ENCODE results near the gene CD69.

CD69 gene

DNA sequence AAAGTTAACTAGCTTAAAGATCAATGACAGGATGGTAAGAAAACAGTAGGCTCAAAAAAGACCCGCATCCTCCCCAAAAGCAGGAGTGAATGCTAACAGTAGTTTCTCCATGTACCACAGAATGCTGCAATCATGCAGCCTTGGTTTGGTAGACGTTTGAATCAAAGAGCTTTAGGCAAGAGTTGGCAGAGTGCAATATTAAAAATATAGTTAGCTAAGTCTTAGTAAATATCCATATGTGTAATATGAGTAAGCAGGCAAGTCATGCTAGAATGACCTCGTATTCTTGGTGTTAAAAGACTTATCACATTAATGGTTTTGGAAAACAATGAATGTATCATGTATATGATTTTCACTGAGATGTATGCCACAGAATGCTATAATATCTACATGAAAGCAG lies 47.8 kb upstream of the CD69 start:
- TF ChIP-seq EZH2 (optimal IDR thresholded peaks at IDR 0.05; ENCODE audit: low read depth, low read length) = no peak
- TF ChIP-seq, protein P1, sequence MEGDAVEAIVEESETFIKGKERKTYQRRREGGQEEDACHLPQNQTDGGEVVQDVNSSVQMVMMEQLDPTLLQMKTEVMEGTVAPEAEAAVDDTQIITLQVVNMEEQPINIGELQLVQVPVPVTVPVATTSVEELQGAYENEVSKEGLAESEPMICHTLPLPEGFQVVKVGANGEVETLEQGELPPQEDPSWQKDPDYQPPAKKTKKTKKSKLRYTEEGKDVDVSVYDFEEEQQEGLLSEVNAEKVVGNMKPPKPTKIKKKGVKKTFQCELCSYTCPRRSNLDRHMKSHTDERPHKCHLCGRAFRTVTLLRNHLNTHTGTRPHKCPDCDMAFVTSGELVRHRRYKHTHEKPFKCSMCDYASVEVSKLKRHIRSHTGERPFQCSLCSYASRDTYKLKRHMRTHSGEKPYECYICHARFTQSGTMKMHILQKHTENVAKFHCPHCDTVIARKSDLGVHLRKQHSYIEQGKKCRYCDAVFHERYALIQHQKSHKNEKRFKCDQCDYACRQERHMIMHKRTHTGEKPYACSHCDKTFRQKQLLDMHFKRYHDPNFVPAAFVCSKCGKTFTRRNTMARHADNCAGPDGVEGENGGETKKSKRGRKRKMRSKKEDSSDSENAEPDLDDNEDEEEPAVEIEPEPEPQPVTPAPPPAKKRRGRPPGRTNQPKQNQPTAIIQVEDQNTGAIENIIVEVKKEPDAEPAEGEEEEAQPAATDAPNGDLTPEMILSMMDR (IDR thresholded peaks at IDR 0.05; ENCODE audit: low read length) = no peak
- no peak for TF ChIP-seq EZH2phosphoT487 (IDR thresholded peaks at IDR 0.05; ENCODE audit: low read length)
- H3F3A ChIP-seq (ENCODE audit: insufficient read depth, low read length) = no peaks in the 10 kb centered on the region
- no peaks in the 10 kb centered on the region for H4K20me1 ChIP-seq (ENCODE audit: insufficient read depth, low read length)
- H3K9me2 ChIP-seq (replicated peaks; ENCODE audit: insufficient read depth, low read length) = no peaks in the 10 kb centered on the region
- no peak overlapping the region for H3K27ac ChIP-seq (ENCODE audit: low read length)
- no peak overlapping the region for H3K9ac ChIP-seq (ENCODE audit: low read length)
- H3K36me3 ChIP-seq (replicated peaks; ENCODE audit: insufficient read depth, low read length) = no peaks in the 10 kb centered on the region
- H2AFZ ChIP-seq (ENCODE audit: low read length) = no peak overlapping the region
- no peaks in the 10 kb centered on the region for H3K4me1 ChIP-seq (ENCODE audit: low read length)
- H3K4me3 ChIP-seq (ENCODE audit: low read length) = no peak overlapping the region
- H3K4me2 ChIP-seq (ENCODE audit: low read depth, low read length) = no peak overlapping the region
- no peak for DNase-seq
- H3K9me3 ChIP-seq (replicated peaks; ENCODE audit: insufficient read depth, low read length) = no peaks in the 10 kb centered on the region
- H3K79me2 ChIP-seq (ENCODE audit: low read length) = no peaks in the 10 kb centered on the region
- no peaks in the 10 kb centered on the region for H3K27me3 ChIP-seq (replicated peaks; ENCODE audit: insufficient read depth, low read length)

DNA sequence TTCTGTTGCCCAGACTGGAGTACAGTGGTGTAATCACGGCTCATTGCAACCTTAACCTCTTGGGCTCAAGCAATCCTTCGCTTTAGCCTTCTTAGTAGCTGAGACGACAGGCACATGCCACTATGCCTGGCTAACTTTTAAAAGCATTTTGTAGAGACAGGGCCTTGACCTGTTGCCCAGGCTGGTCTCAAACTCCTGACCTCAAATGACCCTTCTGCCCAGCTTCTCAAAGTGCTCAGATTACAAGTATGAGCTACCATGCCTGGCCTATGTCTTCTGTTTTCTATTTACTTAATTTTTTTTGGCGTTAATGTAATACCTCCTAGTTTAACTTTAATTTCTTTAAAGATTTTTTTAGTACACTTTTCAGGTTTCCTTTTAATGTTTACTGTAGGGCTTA lies 46.0 kb upstream of the CD69 start:
- no peaks in the 10 kb centered on the region for H3F3A ChIP-seq (ENCODE audit: insufficient read depth, low read length)
- no peaks in the 10 kb centered on the region for H3K79me2 ChIP-seq (ENCODE audit: low read length)
- H3K27ac ChIP-seq (ENCODE audit: low read length) = no peak overlapping the region
- H4K20me1 ChIP-seq (ENCODE audit: insufficient read depth, low read length) = no peaks in the 10 kb centered on the region
- no peaks in the 10 kb centered on the region for H3K9me3 ChIP-seq (replicated peaks; ENCODE audit: insufficient read depth, low read length)
- TF ChIP-seq EZH2phosphoT487 (IDR thresholded peaks at IDR 0.05; ENCODE audit: low read length) (no peak), EZH2 (optimal IDR thresholded peaks at IDR 0.05; ENCODE audit: low read depth, low read length) (no peak)
- TF ChIP-seq, protein P1 (IDR thresholded peaks at IDR 0.05; ENCODE audit: low read length) = no peak
- H3K4me3 ChIP-seq (ENCODE audit: low read length) = no peak overlapping the region
- no peaks in the 10 kb centered on the region for H3K4me1 ChIP-seq (ENCODE audit: low read length)
- no peak overlapping the region for H2AFZ ChIP-seq (ENCODE audit: low read length)
- H3K9ac ChIP-seq (ENCODE audit: low read length) = no peak overlapping the region
- no peak overlapping the region for H3K4me2 ChIP-seq (ENCODE audit: low read depth, low read length)
- no peak for DNase-seq
- H3K36me3 ChIP-seq (replicated peaks; ENCODE audit: insufficient read depth, low read length) = no peaks in the 10 kb centered on the region
- H3K27me3 ChIP-seq (replicated peaks; ENCODE audit: insufficient read depth, low read length) = no peaks in the 10 kb centered on the region
- no peaks in the 10 kb centered on the region for H3K9me2 ChIP-seq (replicated peaks; ENCODE audit: insufficient read depth, low read length)

DNA sequence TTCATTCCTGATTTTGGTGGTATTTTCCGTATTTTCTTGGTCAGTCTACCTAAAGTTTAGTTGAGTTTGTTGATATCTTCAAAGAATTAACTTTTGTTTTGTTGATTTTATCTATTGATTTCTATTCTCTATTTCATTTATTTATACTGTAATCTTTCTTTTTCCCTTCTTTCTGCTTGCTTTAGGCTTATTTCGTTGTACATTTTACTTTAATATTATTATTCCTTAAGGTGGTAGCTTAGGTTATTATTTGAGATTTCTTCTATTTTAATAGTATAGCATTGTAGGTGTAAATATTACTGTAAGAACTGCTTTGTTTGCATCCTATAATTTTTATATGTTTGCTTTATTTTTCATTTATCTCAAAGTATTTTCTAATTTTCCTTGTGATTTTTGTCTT lies 45.2 kb upstream of the CD69 start:
- Histone ChIP-seq H3K79me2 (ENCODE audit: low read length) (no peaks in the 10 kb centered on the region), H3K9ac (ENCODE audit: low read length) (no peak overlapping the region), H3K9me3 (replicated peaks; ENCODE audit: insufficient read depth, low read length) (no peaks in the 10 kb centered on the region), H3K4me2 (ENCODE audit: low read depth, low read length) (no peak overlapping the region), H3K4me3 (ENCODE audit: low read length) (no peak overlapping the region), H3F3A (ENCODE audit: insufficient read depth, low read length) (no peaks in the 10 kb centered on the region), H3K27ac (ENCODE audit: low read length) (no peak overlapping the region), H2AFZ (ENCODE audit: low read length) (no peak overlapping the region), H4K20me1 (ENCODE audit: insufficient read depth, low read length) (no peaks in the 10 kb centered on the region), H3K4me1 (ENCODE audit: low read length) (no peaks in the 10 kb centered on the region), H3K9me2 (replicated peaks; ENCODE audit: insufficient read depth, low read length) (no peaks in the 10 kb centered on the region), H3K36me3 (replicated peaks; ENCODE audit: insufficient read depth, low read length) (no peaks in the 10 kb centered on the region), H3K27me3 (replicated peaks; ENCODE audit: insufficient read depth, low read length) (no peaks in the 10 kb centered on the region)
- no peak for DNase-seq
- no peak for TF ChIP-seq EZH2 (optimal IDR thresholded peaks at IDR 0.05; ENCODE audit: low read depth, low read length)
- no peak for TF ChIP-seq EZH2phosphoT487 (IDR thresholded peaks at IDR 0.05; ENCODE audit: low read length)
- TF ChIP-seq, protein P1 (IDR thresholded peaks at IDR 0.05; ENCODE audit: low read length) = no peak

All from MM.1S (cell line).